AG04450 (cell line): ENCODE data around the gene MON2. TPM values are rescaled to one million over a fixed set of nuclear protein-coding genes. Genes with fewer than 3 reads are reported as not detected.
A peak's percentile ranks its signal among the peaks of the same experiment; 100 is the strongest.

Experiments
- CTCF ChIA-PET: fragments of 300-600, 350-600 bp; formaldehyde crosslinking; extraction: SDS; loops from one replicate; lab custom pipeline; 2022; ENCODE audit warnings: antibody characterized with exemption, inconsistent platforms; lab: Charles Lee
- POLR2A ChIA-PET: fragments of 350-600 bp; formaldehyde crosslinking; extraction: SDS; loops from one replicate; lab custom pipeline; 2021; ENCODE audit warnings: antibody characterized with exemption, inconsistent platforms; lab: Yijun Ruan, JAX
- DNase-seq: peaks from one replicate; pipeline ENCODE4 v3.0.0-alpha.2; 2011; ENCODE audit warnings: low read depth, low spot score
- H3K27ac ChIP-seq: one replicate; pipeline ENCODE4 v1.5.1; 2012; ENCODE audit warnings: low read depth, low read length, control low read depth
- H3K27me3 ChIP-seq: one replicate; pipeline ENCODE4 v1.6.0; 2012; ENCODE audit warnings: low read length; ENCODE audit not compliant: control insufficient read depth, insufficient read depth
- H3K4me3 ChIP-seq: 2 replicates; pipeline ENCODE4 v1.5.1; 2011; ENCODE audit warnings: mild to moderate bottlenecking, low read depth, low read length, control low read depth
- H3K9me3 ChIP-seq: 2 replicates; pipeline ENCODE4 v1.5.1; 2012; ENCODE audit warnings: low read length; ENCODE audit not compliant: control insufficient read depth, insufficient read depth
- CTCF ChIP-seq: IDR thresholded peaks from 2 replicates; pipeline ENCODE4 v1.5.1; 2011; ENCODE audit warnings: low read depth, low read length, control low read depth, inconsistent platforms
- polyA plus RNA-seq: library from polyadenylated mRNA; depleted of rRNA; stranded (reverse); fragments of >200 nt; gene quantifications from 2 replicates; pipeline ENCODE4 v1.2.3, GENCODE V29; 2011

The MON2 gene
- polyA plus RNA-seq, 1 experiment: 24.2 TPM

- Histone ChIP-seq H3K27ac (no peak overlapping the region), H3K27me3 (no peaks in the 10 kb centered on the region), H3K9me3 (no peaks in the 10 kb centered on the region), H3K4me3 (no peak overlapping the region)
- no peak for DNase-seq
- POLR2A ChIA-PET: interaction anchor here (0.6 to 1.0 kb wide), 2 partner anchors 21 to 487 kb away, joined by 3 to 7 read pairs; no protein-coding TSS in a partner anchor
- TF ChIP-seq CTCF: no peak
- CTCF ChIA-PET: interaction anchor here (0.7 to 12.0 kb wide), 34 partner anchors 7 to 487 kb away, joined by 3 to 347 read pairs (median 4); no protein-coding TSS in a partner anchor
Observed at GRCh38 chr12:62582065-62582366, 115.4 kb downstream of the MON2 start.

- no peak for TF ChIP-seq CTCF
- H3K27ac ChIP-seq: no peak overlapping the region
- H3K4me3 ChIP-seq: no peak overlapping the region
- POLR2A ChIA-PET: no interaction called here
- CTCF ChIA-PET: interaction anchor here (3.6 to 12.0 kb wide), 2 partner anchors 147 to 213 kb away, joined by 12 to 347 read pairs; no protein-coding TSS in a partner anchor
- DNase-seq: no peak
- no peaks in the 10 kb centered on the region for H3K27me3 ChIP-seq
- no peaks in the 10 kb centered on the region for H3K9me3 ChIP-seq
Observed at GRCh38 chr12:62584619-62585018, 118.0 kb downstream of the MON2 start.

DNA sequence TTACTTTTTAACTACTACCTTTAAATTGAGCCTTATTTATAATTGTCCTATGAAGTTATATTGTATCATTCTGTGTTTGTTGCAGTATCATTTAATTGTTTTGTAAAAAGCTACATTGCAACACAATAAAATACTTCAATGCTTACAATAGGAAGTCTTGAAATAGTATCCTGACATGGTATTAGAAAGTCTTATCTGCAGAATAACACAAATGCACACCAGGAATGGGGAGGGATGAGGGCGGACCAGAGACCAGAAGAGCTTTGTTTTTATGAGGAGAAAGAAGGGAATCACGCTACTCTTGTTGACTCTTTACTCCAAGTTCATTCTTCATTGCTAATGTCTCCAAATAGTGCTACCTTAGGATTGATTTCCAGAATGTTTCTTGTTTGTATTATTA is 120.2 kb downstream of the MON2 start:
- no peaks in the 10 kb centered on the region for H3K9me3 ChIP-seq

GRCh38 chr12:62588916-62589315 is 122.3 kb downstream of the MON2 start:
- ChIA-PET POLR2A (no interaction called here), CTCF (interaction anchor here (0.8 to 2.1 kb wide), 3 partner anchors 15 to 211 kb away, joined by 3 to 20 read pairs (median 3); no protein-coding TSS in a partner anchor)
- DNase-seq: peak; percentile 4
- Histone ChIP-seq H3K27me3 (no peaks in the 10 kb centered on the region), H3K4me3 (no peak overlapping the region), H3K27ac (no peak overlapping the region), H3K9me3 (no peaks in the 10 kb centered on the region)
- TF ChIP-seq CTCF: no peak

More for the DNA sequence above, 120.2 kb downstream of the MON2 start:
- TF ChIP-seq CTCF: no peak
- ChIA-PET CTCF (interaction anchor here (1.4 to 12.0 kb wide), 4 partner anchors 149 to 227 kb away, joined by 4 to 347 read pairs (median 11); no protein-coding TSS in a partner anchor), POLR2A (no interaction called here)
- DNase-seq: no peak
- Histone ChIP-seq H3K4me3 (no peak overlapping the region), H3K27me3 (no peaks in the 10 kb centered on the region), H3K27ac (no peak overlapping the region)

GRCh38 chr12:62597253-62597652 is 130.6 kb downstream of the MON2 start:
- H3K27me3 ChIP-seq: no peaks in the 10 kb centered on the region
- no peak for DNase-seq
- H3K9me3 ChIP-seq: no peaks in the 10 kb centered on the region
- no peak for TF ChIP-seq CTCF
- ChIA-PET CTCF (interaction anchor here (0.7 kb wide), 1 partner anchor 197 kb away, joined by 3 read pairs; no protein-coding TSS in a partner anchor), POLR2A (no interaction called here)
- no peak overlapping the region for H3K4me3 ChIP-seq
- H3K27ac ChIP-seq: no peak overlapping the region
